HEK293T (cell line): ENCODE measurements around the gene CNTN6.

Source experiments
- BHLHE40 ChIP-seq: fragments of 450-650 bp; IDR thresholded peaks from 2 replicates; pipeline ENCODE4 v1.6.1; 2016; ENCODE audit warnings: mild to moderate bottlenecking, moderate library complexity, borderline replicate concordance
- CTBP1 ChIP-seq: fragments of 450-650 bp; IDR thresholded peaks from 2 replicates; pipeline ENCODE4 v1.6.1; 2016; ENCODE audit warnings: borderline replicate concordance
- ELF4 ChIP-seq: fragments of 450-650 bp; IDR thresholded peaks from 2 replicates; pipeline ENCODE4 v1.6.1; 2017; ENCODE audit warnings: antibody characterized with exemption
- FOXA1 ChIP-seq: fragments of 450-650 bp; IDR thresholded peaks from 2 replicates; pipeline ENCODE4 v1.6.1; 2016; ENCODE audit warnings: mild to moderate bottlenecking
- FOXK2 ChIP-seq: fragments of 450-650 bp; IDR thresholded peaks from 2 replicates; pipeline ENCODE4 v1.6.1; 2016; ENCODE audit warnings: mild to moderate bottlenecking
- FOXM1 ChIP-seq: fragments of 450-650 bp; IDR thresholded peaks from 2 replicates; pipeline ENCODE4 v1.6.1; 2017; ENCODE audit warnings: mild to moderate bottlenecking, borderline replicate concordance
- HDGF ChIP-seq: fragments of 450-650 bp; IDR thresholded peaks from 2 replicates; pipeline ENCODE4 v1.6.1; 2017; ENCODE audit warnings: antibody characterized with exemption, borderline replicate concordance
- NFRKB ChIP-seq: fragments of 450-650 bp; IDR thresholded peaks from 2 replicates; pipeline ENCODE4 v1.6.1; 2016; ENCODE audit warnings: mild to moderate bottlenecking, moderate library complexity
- PKNOX1 ChIP-seq: fragments of 450-650 bp; IDR thresholded peaks from 2 replicates; pipeline ENCODE4 v1.6.1; 2016
- SP1 ChIP-seq: fragments of 450-650 bp; IDR thresholded peaks from 2 replicates; pipeline ENCODE4 v1.6.1; 2017
- SUZ12 ChIP-seq: fragments of 450-650 bp; IDR thresholded peaks from 2 replicates; pipeline ENCODE4 v1.6.1; 2016; ENCODE audit warnings: mild to moderate bottlenecking
- TARDBP ChIP-seq: fragments of 450-650 bp; IDR thresholded peaks from 2 replicates; pipeline ENCODE4 v1.6.1; 2016
- ZNF384 ChIP-seq: fragments of 450-650 bp; IDR thresholded peaks from 2 replicates; pipeline ENCODE4 v1.6.1; 2016

- TF ChIP-seq NFRKB = no peak
- no peak for TF ChIP-seq PKNOX1
- TF ChIP-seq TARDBP = no peak
- no peak for TF ChIP-seq FOXK2
- TF ChIP-seq ZNF384 = no peak
- no peak for TF ChIP-seq FOXA1
- TF ChIP-seq FOXM1 = no peak
- no peak for TF ChIP-seq CTBP1
- TF ChIP-seq ELF4 = no peak
- TF ChIP-seq HDGF = no peak
- TF ChIP-seq SUZ12 = no peak
- no peak for TF ChIP-seq BHLHE40
- TF ChIP-seq SP1 = no peak
Observed at GRCh38 chr3:1263121-1263520, 170.3 kb downstream of the CNTN6 start.
